Globus pallidus (tissue), 1 donor: ENCODE measurements around the gene ILRUN.
"Not testable (repeated sequence)": the region's sequence is repeated elsewhere in the genome, so short reads cannot be mapped to it uniquely, and the experiment has no call there.

Experiments used
- DNase-seq: peaks from one replicate; pipeline ENCODE4 v3.0.0-alpha.2; 2015; ENCODE audit warnings: low spot score

Gene ILRUN

DNA sequence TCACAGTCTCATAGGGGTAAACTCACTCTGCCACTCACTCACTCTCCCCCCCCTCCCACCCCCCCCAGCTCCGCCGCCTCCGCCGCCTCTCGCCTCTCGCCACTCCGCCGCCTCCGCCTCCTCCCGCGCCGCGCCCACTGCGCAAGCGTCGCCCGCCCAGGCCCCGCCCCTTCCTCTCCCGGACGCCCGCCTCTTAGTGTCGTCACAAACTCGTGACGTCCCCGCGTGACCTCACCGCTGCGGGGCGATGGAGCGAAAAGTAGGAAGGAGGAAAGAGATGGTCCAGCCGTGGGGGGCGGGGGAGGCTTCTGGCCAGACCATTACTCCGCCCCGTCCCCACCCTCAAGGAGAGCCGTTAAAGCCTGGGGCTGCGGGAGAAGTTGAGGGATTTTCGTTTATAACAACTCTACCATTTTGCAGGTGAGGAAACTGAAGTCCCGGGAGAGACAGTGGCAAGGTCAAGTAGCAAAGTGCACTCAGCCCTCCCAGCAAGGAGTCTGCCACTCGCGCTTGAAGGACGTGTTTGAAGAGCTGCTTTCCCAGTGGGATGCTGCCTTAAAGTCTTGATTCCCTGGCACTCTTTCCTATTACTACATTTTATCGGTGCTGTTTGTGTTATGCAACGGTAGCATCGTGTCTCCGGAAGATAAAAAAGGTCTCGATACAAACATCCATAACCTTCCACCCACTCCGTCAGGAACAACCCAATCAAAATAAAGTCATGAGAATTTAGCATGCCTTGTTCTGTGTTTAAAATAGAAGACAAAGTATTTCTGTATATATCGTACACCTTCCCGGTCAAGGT is at the start of gene ILRUN:
ILRUN (minus strand) TSS at position 29 of the 805 bp plus-strand sequence. CDS start 164 bp downstream, outside the sequence.
- peak; percentile 95 for DNase-seq

DNA sequence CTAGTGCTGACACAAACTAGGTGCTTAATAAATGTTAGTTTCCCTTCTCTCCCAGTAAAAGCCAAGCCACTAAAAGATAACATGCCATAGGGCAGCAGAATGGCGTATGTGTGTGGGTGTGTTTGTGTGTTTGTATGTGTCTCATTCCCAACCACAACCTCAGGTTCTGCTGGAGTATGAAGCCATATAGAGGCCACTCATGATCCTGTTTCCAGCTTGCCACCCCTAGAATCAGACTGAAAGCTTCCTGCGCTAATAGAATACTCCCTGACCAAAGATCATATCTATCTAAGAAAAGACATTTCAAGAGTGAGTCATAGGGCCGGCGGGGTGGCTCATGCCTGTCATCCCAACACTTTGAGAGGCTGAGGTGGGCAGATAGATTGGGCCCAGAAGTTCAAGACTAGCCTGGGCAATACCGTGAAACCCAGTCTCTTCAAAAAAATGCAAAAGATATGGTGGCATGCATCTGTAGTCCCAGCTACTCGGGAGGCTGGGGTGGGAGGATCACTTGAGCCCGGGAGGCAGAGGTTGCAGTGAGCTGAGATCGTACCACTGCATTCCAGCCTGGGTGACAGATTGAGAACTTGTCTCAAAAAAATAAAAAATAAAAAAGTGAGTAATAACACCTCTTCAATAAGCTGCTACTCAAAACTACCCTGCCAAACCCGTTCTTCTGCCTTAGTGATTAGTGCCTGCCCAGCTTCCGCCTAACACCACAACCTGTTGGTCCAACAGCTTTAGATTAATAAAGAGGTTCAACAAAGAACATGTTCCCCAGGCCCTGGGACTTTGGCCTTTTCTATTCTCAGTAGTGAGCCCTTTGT is 48.9 kb upstream of the ILRUN start:
- no peak for DNase-seq

DNA sequence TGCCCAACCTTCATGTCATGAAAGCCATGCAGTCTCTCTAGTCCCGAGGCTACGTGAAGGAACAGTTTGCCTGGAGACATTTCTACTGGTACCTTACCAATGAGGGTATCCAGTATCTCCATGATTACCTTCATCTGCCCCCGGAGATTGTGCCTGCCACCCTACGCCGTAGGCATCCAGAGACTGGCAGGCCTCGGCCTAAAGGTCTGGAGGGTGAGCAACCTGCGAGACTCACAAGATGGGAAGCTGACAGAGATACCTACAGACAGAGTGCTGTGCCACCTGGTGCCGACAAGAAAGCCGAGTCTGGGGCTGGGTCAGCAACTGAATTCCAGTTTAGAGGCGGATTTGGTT is 47.7 kb upstream of the ILRUN start:
- DNase-seq, result not testable (repeated sequence)

- DNase-seq, result no peak
These were observed 47.2 kb upstream of the ILRUN start for GRCh38 chr6:34743625-34744293.

- no peak for DNase-seq
These were observed 45.5 kb upstream of the ILRUN start for GRCh38 chr6:34742094-34742493.

GRCh38 chr6:34736823-34737222 is 40.3 kb upstream of the ILRUN start:
- no peak for DNase-seq

DNA sequence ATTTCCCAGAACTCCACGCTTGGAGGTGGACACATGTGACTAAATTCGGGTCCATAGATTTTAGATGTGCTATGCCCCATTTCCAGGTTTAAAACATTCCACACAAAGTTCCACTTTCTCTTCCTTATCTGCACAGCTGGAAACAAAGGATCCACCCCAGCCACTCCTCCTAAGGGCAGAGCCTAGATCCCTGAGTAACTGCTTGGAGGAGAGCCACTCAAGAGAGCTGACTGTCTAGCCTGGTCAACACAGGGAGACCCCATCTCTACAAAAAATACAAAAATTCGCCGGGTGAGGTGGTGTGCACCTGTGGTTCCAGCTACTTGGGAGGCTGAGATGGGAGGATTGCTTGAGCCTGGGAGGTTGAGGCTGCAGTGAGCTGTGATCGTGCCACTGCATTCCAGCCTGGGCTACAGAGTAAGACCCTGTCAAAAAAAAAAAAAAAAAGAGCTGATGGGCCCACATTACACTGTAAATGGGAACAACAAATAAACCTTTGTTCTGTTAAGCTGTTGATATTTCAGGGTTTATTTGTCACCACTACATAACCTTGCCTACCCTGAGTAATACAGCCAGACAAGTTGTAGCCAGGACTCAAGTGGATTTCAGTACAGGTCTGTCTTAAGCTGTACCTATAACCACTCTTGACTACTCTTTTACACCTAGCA is 35.0 kb upstream of the ILRUN start:
- no peak for DNase-seq

GRCh38 chr6:34729631-34730470 is 33.3 kb upstream of the ILRUN start:
- DNase-seq, result no peak

GRCh38 chr6:34726055-34726454 is 29.5 kb upstream of the ILRUN start:
- no peak for DNase-seq

GRCh38 chr6:34723203-34723602 is 26.6 kb upstream of the ILRUN start:
- DNase-seq, result no peak

DNA sequence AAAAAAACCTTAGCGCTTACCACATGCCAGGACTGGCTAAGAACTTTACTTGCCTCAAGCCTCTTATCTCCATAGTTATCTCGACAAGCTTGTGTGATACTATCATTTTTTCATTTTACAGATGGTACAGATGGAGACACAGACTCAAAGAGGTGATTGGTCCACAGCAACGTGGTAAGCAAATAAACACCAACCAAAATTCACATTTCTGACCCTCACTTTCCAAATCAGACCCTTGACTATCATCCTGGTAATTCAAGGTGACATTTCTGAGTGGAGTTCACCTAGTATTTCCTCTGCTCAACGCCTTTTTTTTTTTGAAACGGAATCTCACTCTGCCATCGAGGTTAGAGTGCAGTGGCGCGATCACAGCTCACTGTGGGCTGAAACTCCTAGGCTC is 25.9 kb upstream of the ILRUN start:
- no peak for DNase-seq

DNA sequence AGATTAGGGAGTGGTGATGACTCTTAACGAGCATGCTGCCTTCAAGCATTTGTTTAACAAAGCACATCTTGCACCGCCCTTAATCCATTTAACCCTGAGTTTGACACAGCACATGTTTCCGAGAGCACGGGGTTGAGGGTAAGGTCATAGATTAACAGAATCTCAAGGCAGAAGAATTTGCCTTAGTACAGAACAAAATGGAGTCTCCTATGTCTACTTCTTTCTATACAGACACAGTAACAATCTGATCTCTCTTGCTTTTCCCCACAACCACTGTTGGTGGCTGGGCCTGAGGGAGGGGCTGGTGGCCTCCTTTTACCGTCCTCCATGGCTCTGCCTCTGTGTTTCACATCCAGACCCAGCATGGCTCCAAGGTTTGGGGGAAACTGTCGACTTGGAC is 23.6 kb upstream of the ILRUN start:
- DNase-seq, result not testable (repeated sequence)

DNA sequence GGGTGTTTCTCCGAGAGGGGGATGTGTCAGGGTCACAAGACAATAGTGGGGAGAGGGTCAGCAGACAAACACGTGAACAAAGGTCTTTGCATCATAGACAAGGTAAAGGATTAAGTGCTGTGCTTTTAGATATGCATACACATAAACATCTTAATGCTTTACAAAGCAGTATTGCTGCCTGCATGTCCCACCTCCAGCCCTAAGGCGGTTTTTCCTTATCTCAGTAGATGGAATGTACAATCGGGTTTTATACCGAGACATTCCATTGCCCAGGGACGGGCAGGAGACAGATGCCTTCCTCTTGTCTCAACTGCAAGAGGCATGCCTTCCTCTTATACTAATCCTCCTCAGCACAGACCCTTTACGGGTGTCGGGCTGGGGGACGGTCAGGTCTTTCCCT is 23.1 kb upstream of the ILRUN start:
- not testable (repeated sequence) for DNase-seq

- no peak for DNase-seq
These were observed 22.4 kb upstream of the ILRUN start for GRCh38 chr6:34718976-34719375.

DNA sequence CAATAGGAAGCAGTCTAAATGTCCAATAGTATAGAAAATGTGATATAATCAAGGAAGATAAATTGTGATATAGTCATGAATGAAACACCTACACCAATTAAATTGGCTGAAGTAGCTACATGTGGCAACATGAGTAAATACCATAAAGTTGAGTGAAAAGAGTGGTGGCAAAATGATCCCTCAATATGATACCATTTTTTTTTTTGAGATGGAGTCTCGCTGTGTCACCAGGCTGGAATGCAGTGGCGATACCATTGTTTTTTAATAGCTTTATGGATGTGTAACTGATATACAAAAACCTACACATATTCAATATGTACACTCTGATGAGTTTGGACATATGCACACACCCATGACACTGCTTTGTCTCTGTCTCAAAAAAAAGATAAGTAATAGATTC is 20.9 kb upstream of the ILRUN start:
- no peak for DNase-seq

DNA sequence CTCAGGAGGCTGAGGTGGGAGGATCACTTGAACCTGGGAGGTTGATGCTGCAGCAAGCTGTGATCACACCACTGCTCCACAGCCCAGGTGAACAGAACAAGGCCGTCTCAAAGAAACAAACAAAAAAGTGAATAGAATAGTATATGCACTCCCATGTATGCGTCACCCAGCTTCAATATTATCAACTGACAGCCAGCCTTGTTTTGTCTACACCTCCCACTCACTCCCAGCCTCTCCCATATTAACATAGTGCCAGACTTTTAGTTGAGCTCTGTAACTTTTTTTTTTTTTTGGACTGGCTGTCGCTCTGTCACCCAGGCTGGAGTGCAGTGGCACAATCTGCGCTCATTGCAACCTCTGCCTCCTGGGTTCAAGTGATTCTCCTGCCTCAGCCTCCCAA is 18.1 kb upstream of the ILRUN start:
- no peak for DNase-seq

- not testable (repeated sequence) for DNase-seq
These were observed 16.3 kb upstream of the ILRUN start for GRCh38 chr6:34712881-34713280.

GRCh38 chr6:34709386-34709785 is 12.8 kb upstream of the ILRUN start:
- DNase-seq, result peak; percentile 62

- DNase-seq, result no peak
These were observed 8.7 kb upstream of the ILRUN start for GRCh38 chr6:34705241-34705640.

GRCh38 chr6:34701199-34701598 is 4.6 kb upstream of the ILRUN start:
- no peak for DNase-seq

GRCh38 chr6:34697904-34698559 is 1.5 kb upstream of the ILRUN start:
- DNase-seq, result no peak
